ENCODE data around the gene WASHC2C.
"Not testable (repeated sequence)": the region's sequence is repeated elsewhere in the genome, so short reads cannot be mapped to it uniquely, and the experiment has no call there.

Gene WASHC2C

DNA sequence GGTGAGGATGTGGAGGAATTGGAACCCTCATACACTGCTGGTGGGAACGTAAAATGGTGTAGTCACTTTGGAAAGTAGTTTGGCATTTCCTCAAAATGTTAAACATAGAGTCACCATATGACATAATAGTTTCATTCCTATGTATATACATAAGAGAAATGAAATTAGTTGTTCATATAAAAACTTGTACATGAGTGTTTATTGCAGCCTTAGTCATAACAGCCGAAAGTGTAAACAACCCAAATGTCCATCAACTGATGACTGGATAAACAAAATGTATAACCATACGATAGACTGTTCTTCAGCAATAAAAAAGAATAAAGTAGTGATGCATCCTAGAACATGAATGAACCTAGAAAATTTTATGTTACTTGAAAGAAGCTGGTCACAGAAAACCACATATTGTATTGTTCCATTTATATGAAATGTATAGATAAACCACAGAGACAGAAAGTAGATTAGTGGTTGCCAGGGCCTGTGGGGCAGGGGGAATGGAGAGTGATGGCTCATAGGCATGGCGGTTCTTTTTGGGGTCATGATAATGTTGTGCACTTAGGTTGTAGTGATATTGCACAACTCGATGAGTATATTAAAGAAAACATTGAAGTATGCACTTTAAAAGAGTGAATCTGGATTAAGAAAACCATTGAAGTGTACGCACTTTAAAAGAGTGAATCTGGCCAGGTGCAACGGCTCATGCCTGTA lies 44.8 kb downstream of the WASHC2C start:
- H3K4me3 ChIP-seq (ENCODE audit: low read length); H3K9ac ChIP-seq (ENCODE audit: low read length); H3K36me3 ChIP-seq (ENCODE audit: control insufficient read depth, insufficient read depth, low read length, severe bottlenecking); DNase-seq (ENCODE audit: low read depth); H3K27me3 ChIP-seq (replicated peaks; ENCODE audit: control insufficient read depth, insufficient read depth, low read length); H3K9me3 ChIP-seq (ENCODE audit: control insufficient read depth, low read length); H3K4me1 ChIP-seq (ENCODE audit: control insufficient read depth, insufficient read depth, low read length): not testable (repeated sequence)

- peaks cover 23% of the 10 kb centered on the region for H3K36me3 ChIP-seq (ENCODE audit: control insufficient read depth, insufficient read depth, low read length, severe bottlenecking)
- not testable (repeated sequence) for H3K9me3 ChIP-seq (ENCODE audit: control insufficient read depth, low read length); H3K27me3 ChIP-seq (replicated peaks; ENCODE audit: control insufficient read depth, insufficient read depth, low read length); H3K9ac ChIP-seq (ENCODE audit: low read length); H3K4me3 ChIP-seq (ENCODE audit: low read length); H3K4me1 ChIP-seq (ENCODE audit: control insufficient read depth, insufficient read depth, low read length); DNase-seq (ENCODE audit: low read depth)
Measured at GRCh38 chr10:45786217-45786616, 59.2 kb downstream of the WASHC2C start.

DNA sequence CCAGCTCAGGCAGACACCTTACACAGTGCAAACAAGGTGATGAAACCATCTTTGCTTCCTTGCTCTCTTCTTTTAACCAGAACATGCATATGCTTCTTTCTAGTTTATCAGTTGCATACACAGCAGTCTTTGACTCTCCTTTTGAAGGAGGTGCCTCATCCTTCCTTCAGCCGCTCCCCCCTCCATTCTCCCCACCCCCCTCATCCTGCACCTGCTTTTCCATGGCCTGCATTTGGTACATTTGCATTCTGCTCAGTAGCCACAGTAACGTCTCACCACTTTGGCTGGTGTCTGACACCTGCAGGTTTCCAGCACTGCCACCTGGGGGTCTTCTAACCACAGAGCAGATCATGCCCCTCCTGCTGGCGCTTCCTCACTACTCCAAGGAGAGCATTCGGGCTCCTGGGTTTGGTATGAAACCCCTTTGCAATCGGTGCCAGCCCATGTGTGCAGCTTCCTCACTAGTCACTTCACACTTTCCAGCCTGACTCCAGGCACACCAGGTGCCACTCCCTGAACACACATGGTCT lies 60.2 kb downstream of the WASHC2C start:
- H3K4me3 ChIP-seq (ENCODE audit: low read length); DNase-seq (ENCODE audit: low read depth); H3K9ac ChIP-seq (ENCODE audit: low read length); H3K4me1 ChIP-seq (ENCODE audit: control insufficient read depth, insufficient read depth, low read length); H3K27me3 ChIP-seq (replicated peaks; ENCODE audit: control insufficient read depth, insufficient read depth, low read length); H3K9me3 ChIP-seq (ENCODE audit: control insufficient read depth, low read length): not testable (repeated sequence)
- peaks cover 23% of the 10 kb centered on the region for H3K36me3 ChIP-seq (ENCODE audit: control insufficient read depth, insufficient read depth, low read length, severe bottlenecking)

DNA sequence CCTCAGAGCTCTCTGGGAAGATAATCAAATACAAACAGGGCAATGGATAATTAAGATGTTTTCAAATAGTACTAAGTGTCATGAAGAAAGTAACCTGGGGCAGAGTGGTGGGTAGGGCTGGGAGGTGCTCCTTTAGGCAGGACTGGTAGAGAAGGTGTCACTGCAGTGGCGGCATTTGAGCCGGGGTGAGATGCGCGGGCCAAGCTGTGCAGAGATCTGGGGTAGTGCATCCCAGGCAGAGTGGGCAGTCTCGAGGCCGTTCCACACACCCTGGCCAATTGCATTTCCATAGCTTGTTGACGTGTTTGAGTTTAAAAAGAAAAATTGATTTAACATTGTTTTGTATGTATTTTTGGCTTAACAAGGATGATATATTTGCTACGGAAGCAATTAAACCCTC lies 62.9 kb downstream of the WASHC2C start:
- not testable (repeated sequence) for H3K9me3 ChIP-seq (ENCODE audit: control insufficient read depth, low read length); H3K9ac ChIP-seq (ENCODE audit: low read length); H3K27me3 ChIP-seq (replicated peaks; ENCODE audit: control insufficient read depth, insufficient read depth, low read length); DNase-seq (ENCODE audit: low read depth); H3K4me1 ChIP-seq (ENCODE audit: control insufficient read depth, insufficient read depth, low read length); H3K4me3 ChIP-seq (ENCODE audit: low read length)
- H3K36me3 ChIP-seq (ENCODE audit: control insufficient read depth, insufficient read depth, low read length, severe bottlenecking), result peaks cover 20% of the 10 kb centered on the region

DNA sequence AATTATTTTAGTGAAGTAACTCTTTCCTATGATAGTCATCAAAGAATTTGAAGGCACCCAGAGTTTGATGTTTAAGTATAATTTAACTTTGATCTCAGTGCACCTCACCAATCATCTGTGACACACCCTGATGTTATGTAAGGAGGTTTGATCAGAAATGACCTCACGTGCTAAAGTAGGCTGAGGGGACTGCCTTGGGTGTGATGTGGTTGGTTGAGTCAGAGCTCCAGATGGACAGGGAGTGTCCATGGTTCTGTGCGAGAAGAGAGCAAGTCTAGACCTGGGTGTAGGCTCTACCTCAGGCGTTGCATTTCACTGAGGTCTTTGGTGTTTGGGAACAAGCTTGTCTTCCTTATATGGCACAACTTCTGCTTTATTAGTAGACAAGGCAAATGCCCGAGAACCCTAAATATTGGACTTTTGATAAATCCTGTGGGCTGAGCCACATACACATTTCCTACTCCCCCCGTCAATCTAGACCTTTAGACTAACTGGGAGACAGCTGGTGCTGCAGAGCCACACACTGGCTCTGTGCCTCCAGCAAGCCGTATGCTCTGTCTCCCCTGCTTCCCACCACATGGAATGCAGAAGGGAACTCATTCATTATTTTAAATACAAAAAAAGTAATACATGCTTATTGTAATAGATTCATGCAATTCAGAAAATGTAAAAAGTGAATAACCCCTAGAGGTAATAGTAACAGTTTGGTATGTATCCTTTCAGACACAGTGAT lies 63.8 kb downstream of the WASHC2C start:
- not testable (repeated sequence) for H3K4me1 ChIP-seq (ENCODE audit: control insufficient read depth, insufficient read depth, low read length); H3K4me3 ChIP-seq (ENCODE audit: low read length); DNase-seq (ENCODE audit: low read depth); H3K9ac ChIP-seq (ENCODE audit: low read length); H3K27me3 ChIP-seq (replicated peaks; ENCODE audit: control insufficient read depth, insufficient read depth, low read length); H3K9me3 ChIP-seq (ENCODE audit: control insufficient read depth, low read length)
- H3K36me3 ChIP-seq (ENCODE audit: control insufficient read depth, insufficient read depth, low read length, severe bottlenecking), result peaks cover 15% of the 10 kb centered on the region

DNA sequence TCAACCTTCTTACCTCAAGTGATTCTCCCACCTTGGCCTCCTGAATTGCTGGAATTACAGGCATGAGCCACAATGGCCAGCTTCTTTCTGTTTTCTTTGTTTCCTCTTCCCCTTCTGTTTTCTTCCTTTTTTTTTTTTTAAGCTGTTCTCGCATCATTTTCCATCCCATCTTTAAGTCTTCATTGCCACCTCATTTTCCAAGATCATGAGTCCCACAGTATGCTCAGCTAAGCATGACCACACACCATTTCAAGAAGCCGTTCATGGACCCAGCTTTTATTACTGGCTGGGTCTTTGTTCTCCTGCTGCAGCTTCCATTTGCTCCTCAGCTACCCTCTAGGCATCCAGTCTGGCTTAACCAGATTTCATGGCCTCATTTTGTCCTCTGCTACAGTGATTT lies 67.7 kb downstream of the WASHC2C start:
- not testable (repeated sequence) for H3K4me1 ChIP-seq (ENCODE audit: control insufficient read depth, insufficient read depth, low read length); H3K9ac ChIP-seq (ENCODE audit: low read length); DNase-seq (ENCODE audit: low read depth); H3K36me3 ChIP-seq (ENCODE audit: control insufficient read depth, insufficient read depth, low read length, severe bottlenecking); H3K9me3 ChIP-seq (ENCODE audit: control insufficient read depth, low read length); H3K4me3 ChIP-seq (ENCODE audit: low read length); H3K27me3 ChIP-seq (replicated peaks; ENCODE audit: control insufficient read depth, insufficient read depth, low read length)

GRCh38 chr10:45803060-45804010 lies 76.3 kb downstream of the WASHC2C start:
- not testable (repeated sequence) for H3K36me3 ChIP-seq (ENCODE audit: control insufficient read depth, insufficient read depth, low read length, severe bottlenecking); H3K9ac ChIP-seq (ENCODE audit: low read length); H3K4me1 ChIP-seq (ENCODE audit: control insufficient read depth, insufficient read depth, low read length); H3K9me3 ChIP-seq (ENCODE audit: control insufficient read depth, low read length); H3K27me3 ChIP-seq (replicated peaks; ENCODE audit: control insufficient read depth, insufficient read depth, low read length); H3K4me3 ChIP-seq (ENCODE audit: low read length)
- peak; percentile 25 for DNase-seq (ENCODE audit: low read depth)

GRCh38 chr10:45804996-45805395 lies 77.9 kb downstream of the WASHC2C start:
- H3K4me3 ChIP-seq (ENCODE audit: low read length); H3K36me3 ChIP-seq (ENCODE audit: control insufficient read depth, insufficient read depth, low read length, severe bottlenecking); H3K4me1 ChIP-seq (ENCODE audit: control insufficient read depth, insufficient read depth, low read length); H3K9me3 ChIP-seq (ENCODE audit: control insufficient read depth, low read length); H3K9ac ChIP-seq (ENCODE audit: low read length); H3K27me3 ChIP-seq (replicated peaks; ENCODE audit: control insufficient read depth, insufficient read depth, low read length): not testable (repeated sequence)
- DNase-seq (ENCODE audit: low read depth), result peak; percentile 13

DNA sequence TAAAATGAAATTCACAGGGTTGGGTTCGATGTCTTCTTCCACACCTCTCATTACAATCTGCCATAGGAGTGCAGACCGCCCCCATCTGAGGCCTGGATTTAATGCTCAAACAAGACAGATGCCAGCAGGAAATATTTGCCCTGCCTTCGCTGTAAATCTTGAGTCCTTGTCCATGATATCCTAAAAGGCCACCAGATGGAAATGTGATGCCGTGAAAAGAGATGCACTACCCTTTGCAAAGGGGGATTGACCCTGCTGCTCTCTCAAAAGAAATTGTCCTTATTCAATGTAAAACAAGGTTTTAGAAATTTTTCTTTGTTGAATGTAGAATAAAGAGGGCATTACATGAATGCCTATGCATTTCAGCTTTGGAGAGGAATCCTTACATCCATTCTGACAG lies 82.8 kb downstream of the WASHC2C start:
- no peaks in the 10 kb centered on the region for H3K4me1 ChIP-seq (ENCODE audit: control insufficient read depth, insufficient read depth, low read length)
- no peak overlapping the region for H3K9ac ChIP-seq (ENCODE audit: low read length)
- DNase-seq (ENCODE audit: low read depth), result peak; percentile 10
- H3K4me3 ChIP-seq (ENCODE audit: low read length), result no peak overlapping the region
- H3K27me3 ChIP-seq (replicated peaks; ENCODE audit: control insufficient read depth, insufficient read depth, low read length), result no peaks in the 10 kb centered on the region
- no peaks in the 10 kb centered on the region for H3K36me3 ChIP-seq (ENCODE audit: control insufficient read depth, insufficient read depth, low read length, severe bottlenecking)
- no peaks in the 10 kb centered on the region for H3K9me3 ChIP-seq (ENCODE audit: control insufficient read depth, low read length)

GRCh38 chr10:45811075-45811474 lies 84.0 kb downstream of the WASHC2C start:
- no peaks in the 10 kb centered on the region for H3K9me3 ChIP-seq (ENCODE audit: control insufficient read depth, low read length)
- H3K36me3 ChIP-seq (ENCODE audit: control insufficient read depth, insufficient read depth, low read length, severe bottlenecking), result no peaks in the 10 kb centered on the region
- no peaks in the 10 kb centered on the region for H3K4me1 ChIP-seq (ENCODE audit: control insufficient read depth, insufficient read depth, low read length)
- H3K27me3 ChIP-seq (replicated peaks; ENCODE audit: control insufficient read depth, insufficient read depth, low read length), result no peaks in the 10 kb centered on the region
- H3K9ac ChIP-seq (ENCODE audit: low read length), result no peak overlapping the region
- H3K4me3 ChIP-seq (ENCODE audit: low read length), result no peak overlapping the region
- no peak for DNase-seq (ENCODE audit: low read depth)

DNA sequence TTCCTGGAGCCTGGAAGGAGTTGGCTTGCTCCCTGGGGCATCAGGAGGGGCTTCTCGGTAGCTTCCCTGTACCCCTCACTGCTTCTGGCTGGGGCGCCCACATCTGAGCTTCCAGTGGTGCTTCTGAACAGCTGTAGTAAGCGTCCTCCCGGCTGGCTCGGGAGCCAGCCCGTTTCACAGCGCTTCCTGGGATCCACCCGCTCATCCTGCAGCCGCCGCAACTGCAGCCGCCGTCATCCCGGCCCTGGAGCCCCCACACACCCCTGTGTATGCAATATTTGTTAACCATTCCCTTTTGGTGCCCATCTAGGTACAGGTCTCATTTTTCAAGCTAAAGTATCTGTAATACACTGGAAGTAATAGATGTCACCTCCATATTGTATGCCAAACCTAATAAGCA lies 85.9 kb downstream of the WASHC2C start:
- DNase-seq (ENCODE audit: low read depth); H3K4me1 ChIP-seq (ENCODE audit: control insufficient read depth, insufficient read depth, low read length): not testable (repeated sequence)

More for the DNA sequence above, 85.9 kb downstream of the WASHC2C start:
- not testable (repeated sequence) for H3K9me3 ChIP-seq (ENCODE audit: control insufficient read depth, low read length); H3K36me3 ChIP-seq (ENCODE audit: control insufficient read depth, insufficient read depth, low read length, severe bottlenecking); H3K9ac ChIP-seq (ENCODE audit: low read length); H3K27me3 ChIP-seq (replicated peaks; ENCODE audit: control insufficient read depth, insufficient read depth, low read length); H3K4me3 ChIP-seq (ENCODE audit: low read length)
